ENCODE data around the gene ST3GAL6.

DNA sequence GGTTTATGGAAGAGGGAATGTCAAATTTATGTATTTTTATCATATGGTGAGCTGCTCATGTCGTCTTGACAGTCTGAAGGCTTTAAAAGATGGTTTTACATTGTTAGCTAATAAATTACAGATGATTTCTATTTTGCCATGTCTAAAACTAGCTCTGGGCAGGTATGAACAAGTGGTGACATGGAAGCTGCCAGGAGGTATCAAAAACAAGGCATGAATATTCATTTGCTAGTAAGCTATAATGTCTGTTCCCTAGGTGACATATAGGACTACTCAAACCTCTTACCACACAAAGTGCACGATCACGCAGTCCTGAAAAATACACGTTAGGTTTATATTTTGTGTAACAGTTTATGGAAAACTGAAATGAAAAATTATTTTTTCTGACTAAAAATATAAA is 34.8 kb downstream of the ST3GAL6 start:
- TF ChIP-seq, protein P1, sequence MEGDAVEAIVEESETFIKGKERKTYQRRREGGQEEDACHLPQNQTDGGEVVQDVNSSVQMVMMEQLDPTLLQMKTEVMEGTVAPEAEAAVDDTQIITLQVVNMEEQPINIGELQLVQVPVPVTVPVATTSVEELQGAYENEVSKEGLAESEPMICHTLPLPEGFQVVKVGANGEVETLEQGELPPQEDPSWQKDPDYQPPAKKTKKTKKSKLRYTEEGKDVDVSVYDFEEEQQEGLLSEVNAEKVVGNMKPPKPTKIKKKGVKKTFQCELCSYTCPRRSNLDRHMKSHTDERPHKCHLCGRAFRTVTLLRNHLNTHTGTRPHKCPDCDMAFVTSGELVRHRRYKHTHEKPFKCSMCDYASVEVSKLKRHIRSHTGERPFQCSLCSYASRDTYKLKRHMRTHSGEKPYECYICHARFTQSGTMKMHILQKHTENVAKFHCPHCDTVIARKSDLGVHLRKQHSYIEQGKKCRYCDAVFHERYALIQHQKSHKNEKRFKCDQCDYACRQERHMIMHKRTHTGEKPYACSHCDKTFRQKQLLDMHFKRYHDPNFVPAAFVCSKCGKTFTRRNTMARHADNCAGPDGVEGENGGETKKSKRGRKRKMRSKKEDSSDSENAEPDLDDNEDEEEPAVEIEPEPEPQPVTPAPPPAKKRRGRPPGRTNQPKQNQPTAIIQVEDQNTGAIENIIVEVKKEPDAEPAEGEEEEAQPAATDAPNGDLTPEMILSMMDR (conservative IDR thresholded peaks at IDR 0.05; ENCODE audit: low read length), result no peak
- no peak for TF ChIP-seq EZH2phosphoT487 (IDR thresholded peaks at IDR 0.05; ENCODE audit: borderline replicate concordance, low read depth, low read length)

Data from OCI-LY7 (cell line).